A549 (cell line): ENCODE measurements around the gene RBM34. TPM values are rescaled to one million over a fixed set of nuclear protein-coding genes. Genes with fewer than 3 reads are reported as not detected.
A peak's percentile ranks its signal among the peaks of the same experiment; 100 is the strongest.

Experiments
- ATAC-seq, 2 experiments: fragments of 200-7000 bp in 1 of 2; fragments of >200 bp in 1 of 2; cut with Nextera tagmentation in 1 of 2; cut with Tn5 transposase in 1 of 2; 3 replicates each; pipeline versions ENCODE4 v1.8.0 to v1.9.1; 2018 to 2020; ENCODE audit warnings: mild to moderate bottlenecking in 1 of 2, moderate library complexity in 1 of 2
- CTCF ChIA-PET: fragments of 300-600 bp; sonication (Branson Sonifier 250); formaldehyde crosslinking; extraction: SDS; loops from one replicate; lab custom pipeline; 2021; ENCODE audit warnings: antibody characterized with exemption, inconsistent platforms; lab: Yijun Ruan, JAX
- POLR2A ChIA-PET: fragments of 350-600 bp; formaldehyde crosslinking; extraction: SDS; loops from one replicate; lab custom pipeline; 2021; ENCODE audit warnings: antibody characterized with exemption, inconsistent platforms; lab: Yijun Ruan, JAX
- DNase-seq, 2 experiments: peaks; one replicate each; pipeline versions ENCODE4 v3.0.0 to v3.0.0-alpha.2; 2011 to 2016; ENCODE audit warnings: low read depth in 1 of 2, low spot score in 1 of 2
- FAIRE-seq: peaks from 2 replicates; lab custom pipeline; 2011; peaks lifted over from hg19 to GRCh38; lab: Jason Lieb, UNC
- H3K27ac ChIP-seq, 2 experiments: fragments of >200 bp; sonication (Bioruptor Twin); formaldehyde crosslinking; 3 replicates each; pipeline ENCODE4 v1.5.1; 2016 to 2017
- H3K4me1 ChIP-seq: fragments of >200 bp; sonication (Bioruptor Twin); formaldehyde crosslinking; 3 replicates; pipeline ENCODE4 v1.6.1; 2016
- H3K4me2 ChIP-seq: fragments of >200 bp; sonication (Bioruptor Twin); formaldehyde crosslinking; 3 replicates; pipeline ENCODE4 v1.6.1; 2016
- H3K4me3 ChIP-seq: fragments of >200 bp; sonication (Bioruptor Twin); formaldehyde crosslinking; 3 replicates; pipeline ENCODE4 v1.5.1; 2016
- H3K9me3 ChIP-seq: fragments of >200 bp; sonication (Bioruptor Twin); formaldehyde crosslinking; 3 replicates; pipeline ENCODE4 v1.6.1; 2016
- CHD4 ChIP-seq: fragments of 200-600 bp; sonication (generic); IDR thresholded peaks from 2 replicates; pipeline ENCODE4 v1.6.1; 2016; ENCODE audit warnings: antibody characterized with exemption, mild to moderate bottlenecking, borderline replicate concordance
- EHMT2 ChIP-seq: fragments of 200-600 bp; sonication (generic); IDR thresholded peaks from 2 replicates; pipeline ENCODE4 v1.6.1; 2016; ENCODE audit warnings: antibody characterized with exemption, low read depth, mild to moderate bottlenecking, moderate library complexity
- FOSB ChIP-seq: fragments of 250-450 bp; sonication (Bioruptor Pico); IDR thresholded peaks from 2 replicates; pipeline ENCODE4 v1.5.0; 2020; ENCODE audit warnings: mild to moderate bottlenecking, moderate library complexity
- FOXS1 ChIP-seq: fragments of 250-450 bp; sonication (Bioruptor Pico); IDR thresholded peaks from 2 replicates; pipeline ENCODE4 v1.5.0; 2020; ENCODE audit warnings: mild to moderate bottlenecking, moderate library complexity
- HES2 ChIP-seq: fragments of >200 bp; sonication (Bioruptor Twin); formaldehyde crosslinking; IDR thresholded peaks from 2 replicates; pipeline ENCODE4 v1.6.1; 2016
- HMGXB4 ChIP-seq: fragments of 250-450 bp; sonication (Bioruptor Pico); IDR thresholded peaks from 2 replicates; pipeline ENCODE4 v1.5.0; 2021; ENCODE audit warnings: mild to moderate bottlenecking, moderate library complexity, borderline replicate concordance
- HOXA7 ChIP-seq: fragments of 250-450 bp; sonication (Bioruptor Pico); IDR thresholded peaks from 2 replicates; pipeline ENCODE4 v1.5.0; 2020; ENCODE audit warnings: mild to moderate bottlenecking, moderate library complexity
- HOXB13 ChIP-seq: fragments of 250-450 bp; sonication (Bioruptor Pico); IDR thresholded peaks from 2 replicates; pipeline ENCODE4 v1.5.0; 2020; ENCODE audit warnings: low read depth, mild to moderate bottlenecking, moderate library complexity
- HOXB5 ChIP-seq: fragments of 250-450 bp; sonication (Bioruptor Pico); IDR thresholded peaks from 2 replicates; pipeline ENCODE4 v1.5.0; 2020; ENCODE audit warnings: mild to moderate bottlenecking, moderate library complexity
- KDM1A ChIP-seq: fragments of 200-600 bp; sonication (generic); IDR thresholded peaks from 2 replicates; pipeline ENCODE4 v1.6.1; 2016; ENCODE audit warnings: low read depth, mild to moderate bottlenecking
- MAX ChIP-seq: IDR thresholded peaks from 2 replicates; pipeline ENCODE4 v1.6.1; 2012
- MYC ChIP-seq: IDR thresholded peaks from 2 replicates; pipeline ENCODE4 v1.6.1; 2012; ENCODE audit warnings: mild to moderate bottlenecking, inconsistent platforms, low read length, improper control_type of control experiment, borderline replicate concordance
- NPAS2 ChIP-seq: fragments of 250-450 bp; sonication (Bioruptor Pico); IDR thresholded peaks from 2 replicates; pipeline ENCODE4 v1.8.0; 2022; ENCODE audit warnings: mild to moderate bottlenecking, moderate library complexity, borderline replicate concordance
- NR3C1 ChIP-seq: fragments of >200 bp; sonication (Bioruptor Twin); formaldehyde crosslinking; IDR thresholded peaks from 3 replicates; pipeline ENCODE4 v1.6.1; 2017
- POLR2AphosphoS2 ChIP-seq: conservative IDR thresholded peaks from 2 replicates; pipeline ENCODE4 v1.6.1; 2012; ENCODE audit warnings: low read length, improper control_type of control experiment, inconsistent platforms
- RAD21 ChIP-seq, 2 experiments: fragments of >200 bp in 1 of 2; sonication (Bioruptor Twin) in 1 of 2; formaldehyde crosslinking in 1 of 2; IDR thresholded peaks in 1 of 2; conservative IDR thresholded peaks in 1 of 2; 2 replicates in 1 of 2; 3 replicates in 1 of 2; pipeline ENCODE4 v1.6.1; 2012 to 2018; ENCODE audit warnings: inconsistent platforms in 1 of 2
- RARB ChIP-seq: fragments of 250-450 bp; sonication (Bioruptor Pico); IDR thresholded peaks from 2 replicates; pipeline ENCODE4 v1.8.0; 2021; ENCODE audit warnings: mild to moderate bottlenecking, moderate library complexity
- REST ChIP-seq: fragments of 200-600 bp; sonication (generic); IDR thresholded peaks from 2 replicates; pipeline ENCODE4 v1.6.1; 2016; ENCODE audit warnings: antibody characterized with exemption, mild to moderate bottlenecking, moderate library complexity
- RFX5 ChIP-seq: fragments of 450-650 bp; IDR thresholded peaks from 2 replicates; pipeline ENCODE4 v1.7.1; 2014; ENCODE audit warnings: antibody characterized with exemption, mild to moderate bottlenecking, moderate library complexity
- TP53 ChIP-seq: fragments of 250-450 bp; sonication (Bioruptor Pico); IDR thresholded peaks from 2 replicates; pipeline ENCODE4 v1.5.0; 2021; ENCODE audit warnings: mild to moderate bottlenecking, moderate library complexity
- ZC3H11A ChIP-seq: fragments of 450-650 bp; IDR thresholded peaks from 2 replicates; pipeline ENCODE4 v1.6.1; 2014; ENCODE audit warnings: antibody characterized with exemption, mild to moderate bottlenecking
- ZSCAN20 ChIP-seq: fragments of 250-450 bp; sonication (Bioruptor Pico); IDR thresholded peaks from 2 replicates; pipeline ENCODE4 v1.8.0; 2022; ENCODE audit warnings: mild to moderate bottlenecking, moderate library complexity
- WGBS: methylation state at CpG from one replicate; pipeline ENCODE4 v1.1.6; 2017; ENCODE audit errors: missing lambda C conversion rate; 5-methylcytosine and 5-hydroxymethylcytosine counted together
- polyA plus RNA-seq, 4 experiments: library from polyadenylated mRNA; depleted of rRNA in 3 of 4; stranded (reverse); fragments of >200 nt; fragmentation: RNase III in 1 of 4; extraction: RNeasy Plus Mini Kit Qiagen cat#74134 plus additional on column Dnase treatment in 1 of 4; gene quantifications; 2 replicates in 3 of 4; 3 replicates in 1 of 4; pipeline ENCODE4 v1.2.3, GENCODE V29; 2011 to 2017

RBM34 gene
- polyA plus RNA-seq, 2 of the 4 experiments (the other 2 are of a cell fraction), result 67.8 to 81.8 TPM

- no peak for FAIRE-seq
- ChIA-PET POLR2A (no interaction called here), CTCF (no interaction called here)
- Histone ChIP-seq H3K4me1 (peaks cover 5% of the 10 kb centered on the region; the same call in 2 of the 3 replicates), H3K27ac (no peak overlapping the region), H3K4me3 (no peak overlapping the region), H3K9me3 (no peaks in the 10 kb centered on the region), H3K4me2 (no peak overlapping the region)
- WGBS, result 88% methylated on average over 7 of the region's 7 CpGs
- DNase-seq, result no peak
- no peak for ATAC-seq
- TF ChIP-seq HOXA7 (CRISPR knock-in tag) (no peak), ZSCAN20 (CRISPR knock-in tag) (no peak), ZC3H11A (no peak), CHD4 (no peak)
These were observed 30.2 kb downstream of the RBM34 start for GRCh38 chr1:235130766-235131270.

- CTCF ChIA-PET, result interaction anchor here (0.6 to 0.7 kb wide), 2 partner anchors 23 to 287 kb away, joined by 3 to 5 read pairs; no protein-coding TSS in a partner anchor
- H3K27ac ChIP-seq, result peak overlapping the region in 1 of 2 experiments; percentile 98; a peak in 2 of 6 replicates
- no peak for DNase-seq
- 86% methylated on average over 4 of the region's 4 CpGs for WGBS
- H3K4me3 ChIP-seq, result no peak overlapping the region
- H3K4me2 ChIP-seq, result no peak overlapping the region
- POLR2A ChIA-PET, result interaction anchor here (0.8 to 1.5 kb wide), 1 partner anchor 31 kb away, joined by 3 to 5 read pairs; the partner anchor contains the start of gene RBM34
- FAIRE-seq, result no peak
- no peak for TF ChIP-seq RFX5
- TF ChIP-seq POLR2AphosphoS2, result no peak
- TF ChIP-seq NR3C1, result no peak
- TF ChIP-seq RARB (CRISPR knock-in tag), result no peak
- TF ChIP-seq HOXB13 (CRISPR knock-in tag), result no peak
- no peak for TF ChIP-seq MYC
- no peak for TF ChIP-seq FOXS1 (CRISPR knock-in tag)
- TF ChIP-seq MAX, result no peak
- no peak for TF ChIP-seq HOXA7 (CRISPR knock-in tag)
- no peak for TF ChIP-seq HES2
- no peak for TF ChIP-seq FOSB (CRISPR knock-in tag)
- no peak for TF ChIP-seq TP53
- no peak for TF ChIP-seq HOXB5
- no peak for TF ChIP-seq NPAS2 (CRISPR knock-in tag)
- no peak for TF ChIP-seq KDM1A
- TF ChIP-seq REST, result no peak
- TF ChIP-seq RAD21 (conservative IDR thresholded peaks at IDR 0.05 in 1 of 2, IDR thresholded peaks at IDR 0.05 in 1 of 2), result no peak
- TF ChIP-seq EHMT2, result no peak
- TF ChIP-seq HMGXB4 (CRISPR knock-in tag), result no peak
- no peak for ATAC-seq
- no peaks in the 10 kb centered on the region for H3K9me3 ChIP-seq
- H3K4me1 ChIP-seq, result peaks cover 6% of the 10 kb centered on the region; the same call in 2 of the 3 replicates
These were observed 31.1 kb downstream of the RBM34 start for GRCh38 chr1:235129774-235130570.
